Smooth muscle cell (in vitro differentiated cells): ENCODE measurements around the gene TEX14. TPM values are rescaled to one million over a fixed set of nuclear protein-coding genes. Genes with fewer than 3 reads are reported as not detected.
A peak's percentile ranks its signal among the peaks of the same experiment; 100 is the strongest.

Experiments
- DNase-seq: peaks from one replicate; lab custom pipeline; 2025; ENCODE audit not compliant: unreplicated experiment; lab: John Stamatoyannopoulos, UW
- H2AFZ ChIP-seq: fragments of 200-600 bp; sonication (generic); 2 replicates; pipeline ENCODE4 v1.6.0; 2016; ENCODE audit warnings: antibody characterized with exemption, low read depth, mild to moderate bottlenecking
- H3F3A ChIP-seq: fragments of 200-600 bp; sonication (generic); 2 replicates; pipeline ENCODE4 v1.6.0; 2017; ENCODE audit warnings: antibody characterized with exemption, low read depth
- H3K27ac ChIP-seq: fragments of 200-600 bp; sonication (generic); 2 replicates; pipeline ENCODE4 v1.5.1; 2016; ENCODE audit warnings: low read depth, mild to moderate bottlenecking
- H3K27me3 ChIP-seq: fragments of 200-600 bp; sonication (generic); 2 replicates; pipeline ENCODE4 v1.6.1; 2016; ENCODE audit warnings: low read depth, mild to moderate bottlenecking
- H3K36me3 ChIP-seq: fragments of 200-600 bp; sonication (generic); 2 replicates; pipeline ENCODE4 v1.5.1; 2016; ENCODE audit warnings: low read depth
- H3K4me1 ChIP-seq: fragments of 200-600 bp; sonication (generic); 2 replicates; pipeline ENCODE4 v1.5.1; 2016; ENCODE audit warnings: low read depth
- H3K4me2 ChIP-seq: fragments of 200-600 bp; sonication (generic); 2 replicates; pipeline ENCODE4 v1.6.0; 2016; ENCODE audit warnings: mild to moderate bottlenecking
- H3K4me3 ChIP-seq: fragments of 200-600 bp; sonication (generic); 2 replicates; pipeline ENCODE4 v1.5.1; 2016; ENCODE audit warnings: mild to moderate bottlenecking
- H3K79me2 ChIP-seq: fragments of 200-600 bp; sonication (generic); 2 replicates; pipeline ENCODE4 v1.6.0; 2016; ENCODE audit warnings: low read depth, mild to moderate bottlenecking
- H3K9ac ChIP-seq: fragments of 200-600 bp; sonication (generic); 2 replicates; pipeline ENCODE4 v1.6.0; 2016; ENCODE audit warnings: low read depth
- H3K9me3 ChIP-seq: fragments of 200-600 bp; sonication (generic); replicated peaks from 2 replicates; pipeline ENCODE4 v1.5.1; 2016; ENCODE audit warnings: low read depth
- H4K20me1 ChIP-seq: fragments of 200-600 bp; sonication (generic); 2 replicates; pipeline ENCODE4 v1.6.0; 2016; ENCODE audit warnings: low read depth
- WGBS: methylation state at CpG from one replicate; pipeline ENCODE4 v1.1.7; 2016; ENCODE audit warnings: low lambda C conversion rate; 5-methylcytosine and 5-hydroxymethylcytosine counted together
- polyA plus RNA-seq: library from polyadenylated mRNA; unstranded; fragments of >200 nt; fragmentation: Nextera tagmentation; extraction: Ambion mirVana; gene quantifications from 2 replicates; pipeline ENCODE4 v1.2.1, GENCODE V29; 2016
- total RNA-seq: library from RNA; depleted of rRNA; stranded (reverse); fragments of >200 nt; gene quantifications from 2 replicates; pipeline ENCODE4 v1.2.3, GENCODE V29; 2014
- TF ChIP-seq, protein P1 (sequence below): fragments of 200-600 bp; sonication (generic); IDR thresholded peaks from 2 replicates; pipeline ENCODE4 v1.5.1; 2017; ENCODE audit warnings: borderline replicate concordance, mild to moderate bottlenecking, antibody characterized with exemption; ENCODE audit not compliant: insufficient read depth, poor library complexity, severe bottlenecking

The TEX14 gene
- total and polyA plus RNA-seq, 2 experiments from 2014 or later, result 0.04 TPM; not detected in 1

DNA sequence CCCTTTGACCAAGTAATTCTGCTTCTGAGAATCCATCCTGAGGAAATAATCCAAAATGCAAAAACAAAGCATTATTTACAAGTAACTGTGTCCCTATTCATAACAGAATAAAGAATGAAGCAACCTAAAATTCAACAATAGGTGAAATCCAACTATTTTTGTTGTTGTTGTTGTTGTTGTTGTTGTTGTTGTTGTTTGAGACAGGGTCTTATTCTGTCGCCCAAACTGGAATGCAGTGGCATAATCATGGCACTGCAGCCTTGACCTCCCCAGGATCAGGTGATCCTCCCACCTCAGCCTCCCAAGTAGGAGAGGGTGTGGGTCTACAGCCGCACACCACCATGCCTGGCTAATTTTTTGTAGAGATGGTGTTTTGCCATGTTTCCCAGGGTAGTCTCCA, 101.5 kb downstream of the TEX14 start:
- no peak for DNase-seq
- H3K4me3 ChIP-seq, result no peak overlapping the region
- H4K20me1 ChIP-seq, result no peaks in the 10 kb centered on the region
- H3K27me3 ChIP-seq, result no peaks in the 10 kb centered on the region
- H3K4me2 ChIP-seq, result no peak overlapping the region
- H3K4me1 ChIP-seq, result no peaks in the 10 kb centered on the region
- H3K27ac ChIP-seq, result no peak overlapping the region
- H3K9me3 ChIP-seq, result no peaks in the 10 kb centered on the region
- no peaks in the 10 kb centered on the region for H3K79me2 ChIP-seq
- TF ChIP-seq, protein P1, sequence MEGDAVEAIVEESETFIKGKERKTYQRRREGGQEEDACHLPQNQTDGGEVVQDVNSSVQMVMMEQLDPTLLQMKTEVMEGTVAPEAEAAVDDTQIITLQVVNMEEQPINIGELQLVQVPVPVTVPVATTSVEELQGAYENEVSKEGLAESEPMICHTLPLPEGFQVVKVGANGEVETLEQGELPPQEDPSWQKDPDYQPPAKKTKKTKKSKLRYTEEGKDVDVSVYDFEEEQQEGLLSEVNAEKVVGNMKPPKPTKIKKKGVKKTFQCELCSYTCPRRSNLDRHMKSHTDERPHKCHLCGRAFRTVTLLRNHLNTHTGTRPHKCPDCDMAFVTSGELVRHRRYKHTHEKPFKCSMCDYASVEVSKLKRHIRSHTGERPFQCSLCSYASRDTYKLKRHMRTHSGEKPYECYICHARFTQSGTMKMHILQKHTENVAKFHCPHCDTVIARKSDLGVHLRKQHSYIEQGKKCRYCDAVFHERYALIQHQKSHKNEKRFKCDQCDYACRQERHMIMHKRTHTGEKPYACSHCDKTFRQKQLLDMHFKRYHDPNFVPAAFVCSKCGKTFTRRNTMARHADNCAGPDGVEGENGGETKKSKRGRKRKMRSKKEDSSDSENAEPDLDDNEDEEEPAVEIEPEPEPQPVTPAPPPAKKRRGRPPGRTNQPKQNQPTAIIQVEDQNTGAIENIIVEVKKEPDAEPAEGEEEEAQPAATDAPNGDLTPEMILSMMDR, result no peak
- H3F3A ChIP-seq, result no peaks in the 10 kb centered on the region
- WGBS, result 88% methylated on average over 2 of the region's 2 CpGs
- H3K36me3 ChIP-seq, result no peaks in the 10 kb centered on the region
- no peak overlapping the region for H3K9ac ChIP-seq
- H2AFZ ChIP-seq, result no peak overlapping the region

GRCh38 chr17:58587713-58588117, 104.1 kb downstream of the TEX14 start:
- TF ChIP-seq, protein P1, result peak; percentile 93

DNA sequence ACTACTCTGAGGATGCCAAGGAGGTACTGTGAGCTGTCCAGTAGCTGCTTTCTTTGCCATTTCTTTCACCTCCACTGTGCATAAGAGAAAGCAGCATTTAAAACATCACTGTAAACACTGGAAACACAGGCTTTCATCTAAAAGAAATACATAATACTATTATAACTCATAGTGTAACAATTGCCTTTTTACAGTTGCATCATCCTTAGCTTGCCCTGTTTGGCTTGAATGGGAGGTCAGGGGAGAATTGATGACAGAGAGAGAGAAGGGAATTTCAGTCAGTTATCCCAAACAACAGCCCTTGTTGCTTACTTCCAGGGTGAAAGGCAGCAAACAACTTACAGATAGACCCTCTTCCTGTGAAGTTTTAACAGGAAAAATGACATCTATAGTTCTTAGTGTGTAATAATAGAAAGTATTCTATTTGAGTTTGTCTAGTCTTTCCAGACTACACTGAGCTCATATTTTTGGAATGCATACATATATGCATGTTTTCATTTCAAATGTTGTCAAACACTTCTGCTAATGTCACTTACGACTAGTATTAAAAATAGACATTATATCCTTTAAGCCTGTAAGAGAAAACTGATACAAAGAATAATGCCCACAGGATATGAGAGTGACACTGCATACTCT, 105.7 kb downstream of the TEX14 start:
- TF ChIP-seq, protein P1, result no peak
- H3K4me3 ChIP-seq, result no peak overlapping the region
- no peaks in the 10 kb centered on the region for H3K9me3 ChIP-seq
- no peak overlapping the region for H3K9ac ChIP-seq
- H3K79me2 ChIP-seq, result no peaks in the 10 kb centered on the region
- H3K4me1 ChIP-seq, result no peaks in the 10 kb centered on the region
- no peak for DNase-seq
- no peaks in the 10 kb centered on the region for H3K36me3 ChIP-seq
- H3K4me2 ChIP-seq, result no peak overlapping the region
- no peaks in the 10 kb centered on the region for H3F3A ChIP-seq
- 76% methylated on average over 1 of the region's 1 CpG for WGBS
- H3K27ac ChIP-seq, result no peak overlapping the region
- H2AFZ ChIP-seq, result no peak overlapping the region
- H3K27me3 ChIP-seq, result no peaks in the 10 kb centered on the region
- no peaks in the 10 kb centered on the region for H4K20me1 ChIP-seq

More at GRCh38 chr17:58587713-58588117, 104.1 kb downstream of the TEX14 start:
- no peak overlapping the region for H3K4me3 ChIP-seq
- H3F3A ChIP-seq, result no peaks in the 10 kb centered on the region
- H2AFZ ChIP-seq, result no peak overlapping the region
- H3K4me2 ChIP-seq, result no peak overlapping the region
- no peaks in the 10 kb centered on the region for H3K36me3 ChIP-seq
- no peaks in the 10 kb centered on the region for H3K9me3 ChIP-seq
- no peaks in the 10 kb centered on the region for H3K27me3 ChIP-seq
- no peaks in the 10 kb centered on the region for H4K20me1 ChIP-seq
- no peaks in the 10 kb centered on the region for H3K79me2 ChIP-seq
- peak; percentile 9 for DNase-seq
- 11% methylated on average over 2 of the region's 2 CpGs for WGBS
- H3K9ac ChIP-seq, result no peak overlapping the region
- no peaks in the 10 kb centered on the region for H3K4me1 ChIP-seq
- no peak overlapping the region for H3K27ac ChIP-seq

GRCh38 chr17:58585554-58585953, 106.3 kb downstream of the TEX14 start:
- DNase-seq, result no peak
- no peaks in the 10 kb centered on the region for H3K79me2 ChIP-seq
- TF ChIP-seq, protein P1, result no peak
- no peak overlapping the region for H2AFZ ChIP-seq
- no peak overlapping the region for H3K9ac ChIP-seq
- H3K9me3 ChIP-seq, result no peaks in the 10 kb centered on the region
- no peaks in the 10 kb centered on the region for H3F3A ChIP-seq
- WGBS, result 92% methylated on average over 10 of the region's 10 CpGs
- H3K4me1 ChIP-seq, result no peaks in the 10 kb centered on the region
- no peaks in the 10 kb centered on the region for H4K20me1 ChIP-seq
- no peak overlapping the region for H3K4me3 ChIP-seq
- H3K27me3 ChIP-seq, result no peaks in the 10 kb centered on the region
- no peaks in the 10 kb centered on the region for H3K36me3 ChIP-seq
- no peak overlapping the region for H3K27ac ChIP-seq
- no peak overlapping the region for H3K4me2 ChIP-seq
